Frontal cortex (tissue), 4 donors: ENCODE results near the gene RXRA. TPM values are rescaled to one million over a fixed set of nuclear protein-coding genes. Genes with fewer than 3 reads are reported as not detected.
A peak's percentile ranks its signal among the peaks of the same experiment; 100 is the strongest.
"Not testable (repeated sequence)": the region's sequence is repeated elsewhere in the genome, so short reads cannot be mapped to it uniquely, and the experiment has no call there.

ENCODE experiments used
- DNase-seq, 2 donors: peaks; one replicate each; pipeline ENCODE4 v3.0.0; 2012; ENCODE audit warnings: low spot score in 2 of 2
- FAIRE-seq: peaks from 2 replicates; lab custom pipeline; 2012; peaks lifted over from hg19 to GRCh38; lab: Jason Lieb, UNC
- total RNA-seq: library from RNA; depleted of rRNA; stranded (reverse); fragments of >200 nt; gene quantifications from one replicate; pipeline ENCODE4 v1.2.3, GENCODE V29; 2014
- donor health status: control.
- donor health status: control.
- donor health status: control.

RXRA gene
- total RNA-seq, 1 donor from 2014 or later, result 3.7 TPM

GRCh38 chr9:134293031-134293521 lies 33.2 kb upstream of the RXRA start:
- DNase-seq, result no peak
- no peak for FAIRE-seq

DNA sequence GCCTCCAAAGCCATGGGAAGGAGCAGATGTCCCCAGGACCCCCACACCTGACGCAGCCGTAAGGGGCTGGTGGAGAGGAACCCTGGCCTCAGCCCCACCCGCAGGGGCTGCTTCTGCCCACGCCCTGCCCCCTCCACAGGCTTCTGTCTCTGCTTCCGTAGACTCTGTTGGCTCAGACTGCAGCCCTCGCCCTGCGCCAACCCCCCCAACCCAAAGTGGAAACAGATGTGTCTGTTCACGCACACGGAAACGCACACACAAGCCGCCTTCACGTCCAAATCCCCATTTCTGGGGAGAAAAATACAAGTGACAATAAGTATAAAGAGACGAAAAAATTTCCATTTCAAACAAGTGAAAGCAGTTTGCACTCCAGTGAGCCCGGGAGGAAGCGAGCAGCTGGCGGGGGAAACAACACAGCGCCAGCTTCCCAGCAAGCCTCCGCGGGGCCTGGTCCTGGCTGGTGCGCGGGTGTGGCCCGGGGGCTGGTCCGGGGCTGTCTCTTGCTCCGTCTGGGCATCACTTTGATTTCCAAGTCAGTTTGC lies 32.6 kb upstream of the RXRA start:
- no peak for FAIRE-seq

GRCh38 chr9:134294153-134295071 lies 31.8 kb upstream of the RXRA start:
- FAIRE-seq, result no peak

More for the DNA sequence above, 32.6 kb upstream of the RXRA start:
- peak; percentile 69 to 77 for DNase-seq

GRCh38 chr9:134295101-134295745 lies 31.0 kb upstream of the RXRA start:
- DNase-seq (no peak), FAIRE-seq (no peak)

More at GRCh38 chr9:134294153-134295071, 31.8 kb upstream of the RXRA start:
- no peak for DNase-seq

DNA sequence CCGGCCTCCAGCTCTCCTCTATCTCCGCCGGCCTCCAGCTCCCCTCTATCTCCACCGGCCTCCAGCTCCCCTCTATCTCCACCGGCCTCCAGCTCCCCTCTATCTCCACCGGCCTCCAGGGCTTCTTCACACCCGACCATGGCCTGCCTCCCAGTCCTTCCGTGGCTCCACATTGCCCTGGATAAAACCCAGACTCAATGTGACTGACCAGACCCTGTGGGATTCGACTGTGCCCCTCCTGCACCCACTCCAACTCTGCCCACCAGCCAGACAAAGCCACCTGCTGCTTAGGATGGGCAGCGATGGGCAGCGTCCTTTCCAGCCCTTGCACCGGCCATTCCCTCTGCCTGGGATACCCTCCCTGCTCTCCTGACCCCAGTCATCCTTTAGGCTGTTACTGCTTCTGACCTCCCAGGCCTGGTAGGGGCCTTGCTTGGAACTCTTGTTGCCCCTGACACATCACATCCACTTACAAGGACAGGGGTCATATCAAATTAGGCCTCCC lies 30.5 kb upstream of the RXRA start:
- FAIRE-seq (no peak), DNase-seq (no peak)

DNA sequence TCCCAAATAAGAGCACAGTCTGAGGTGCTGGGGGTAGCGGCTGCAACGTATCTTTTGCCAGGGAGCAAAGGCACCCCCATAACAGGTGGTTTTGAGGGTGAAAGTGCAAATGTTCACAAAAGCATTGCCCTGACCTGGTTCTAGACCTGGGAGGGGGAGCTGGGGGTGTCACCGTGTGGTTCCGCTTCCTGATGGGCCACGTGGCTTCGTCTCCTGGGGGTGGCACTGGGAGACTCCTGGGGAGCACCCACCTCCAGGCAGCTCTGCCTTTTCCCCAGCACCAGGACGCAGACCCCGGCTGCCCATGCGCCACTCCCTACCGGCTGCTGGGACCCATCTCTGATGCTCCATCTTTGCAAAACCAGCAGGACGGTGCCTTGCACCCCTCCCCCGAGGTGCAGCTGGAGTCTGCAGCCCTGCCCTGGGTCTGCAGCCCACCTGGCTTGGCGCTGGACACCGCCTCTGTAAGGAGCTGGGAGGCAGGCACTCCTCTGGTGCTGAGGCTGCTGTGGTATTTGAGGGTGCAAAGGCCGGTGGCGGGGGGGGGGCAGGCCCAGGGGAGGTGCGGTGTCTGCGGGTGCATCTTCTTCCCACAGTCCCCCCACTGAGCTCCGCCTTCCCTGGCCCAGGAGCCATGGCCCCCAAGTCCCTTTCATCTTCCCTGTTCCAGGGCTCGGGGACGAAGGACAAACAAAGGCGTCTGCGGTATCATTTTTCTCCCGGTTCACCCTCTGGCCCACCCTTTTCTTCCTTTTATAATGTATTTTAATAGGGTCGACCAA lies 29.8 kb upstream of the RXRA start:
- DNase-seq (no peak), FAIRE-seq (no peak)

DNA sequence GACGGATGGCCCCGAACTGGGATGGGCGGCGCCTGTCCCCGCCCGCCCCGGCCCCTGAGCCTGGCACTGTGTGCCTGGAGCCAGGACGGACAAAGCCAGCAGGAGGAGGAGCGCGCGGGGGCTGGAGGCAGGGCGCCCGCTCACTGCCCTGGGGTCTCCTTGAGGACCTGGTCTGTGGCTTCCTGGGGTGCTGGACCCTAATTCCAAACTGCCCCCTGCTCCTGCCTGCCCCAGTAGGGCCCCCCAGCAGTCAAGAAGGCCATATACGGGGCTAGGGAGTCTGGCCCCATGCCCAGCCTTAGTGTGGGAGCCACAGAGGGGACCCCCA lies 29.2 kb upstream of the RXRA start:
- DNase-seq (no peak), FAIRE-seq (no peak)

DNA sequence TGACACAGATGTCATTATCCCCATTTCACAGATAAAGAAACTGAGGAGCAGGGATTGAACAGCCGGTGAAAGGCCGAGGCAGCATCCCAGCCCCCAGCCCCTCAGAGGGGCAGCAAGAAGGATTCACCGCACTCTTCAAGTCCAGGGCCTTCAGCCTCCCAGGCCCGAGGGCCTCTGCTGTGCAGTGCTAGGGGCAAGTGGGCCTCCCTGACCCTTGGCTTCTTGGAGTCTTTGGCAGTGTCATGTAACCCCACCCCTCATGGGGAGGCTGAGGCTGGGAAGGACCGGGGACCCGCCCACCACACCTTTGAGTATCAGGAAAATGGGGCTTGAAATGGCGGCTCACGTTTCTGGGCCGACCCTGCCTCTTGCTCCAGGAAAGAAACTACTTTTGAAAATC lies 28.7 kb upstream of the RXRA start:
- FAIRE-seq, result no peak
- DNase-seq, result no peak

GRCh38 chr9:134298000-134298399 lies 28.3 kb upstream of the RXRA start:
- FAIRE-seq, result no peak
- DNase-seq, result no peak

DNA sequence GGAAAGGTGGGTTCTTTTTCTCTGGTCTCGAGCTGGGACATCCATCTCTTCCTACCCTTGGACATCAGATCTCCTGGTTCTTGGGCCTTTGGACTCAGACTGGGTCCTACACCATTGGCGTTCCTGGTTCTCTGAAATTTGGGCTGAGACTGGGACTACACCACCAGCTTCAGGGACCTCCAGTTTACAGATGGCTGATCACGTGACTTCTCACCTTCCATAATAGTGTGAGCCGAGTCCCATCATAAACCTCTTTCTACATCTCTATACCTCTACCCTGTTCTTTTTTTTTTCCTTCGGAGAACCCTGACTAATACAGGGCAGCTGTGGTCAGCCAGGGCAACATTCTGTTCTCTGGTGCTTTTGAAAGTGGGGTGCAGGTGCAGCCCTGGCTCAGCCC lies 27.2 kb upstream of the RXRA start:
- FAIRE-seq, result no peak
- DNase-seq, result no peak

GRCh38 chr9:134299883-134300282 lies 26.4 kb upstream of the RXRA start:
- no peak for DNase-seq
- no peak for FAIRE-seq

DNA sequence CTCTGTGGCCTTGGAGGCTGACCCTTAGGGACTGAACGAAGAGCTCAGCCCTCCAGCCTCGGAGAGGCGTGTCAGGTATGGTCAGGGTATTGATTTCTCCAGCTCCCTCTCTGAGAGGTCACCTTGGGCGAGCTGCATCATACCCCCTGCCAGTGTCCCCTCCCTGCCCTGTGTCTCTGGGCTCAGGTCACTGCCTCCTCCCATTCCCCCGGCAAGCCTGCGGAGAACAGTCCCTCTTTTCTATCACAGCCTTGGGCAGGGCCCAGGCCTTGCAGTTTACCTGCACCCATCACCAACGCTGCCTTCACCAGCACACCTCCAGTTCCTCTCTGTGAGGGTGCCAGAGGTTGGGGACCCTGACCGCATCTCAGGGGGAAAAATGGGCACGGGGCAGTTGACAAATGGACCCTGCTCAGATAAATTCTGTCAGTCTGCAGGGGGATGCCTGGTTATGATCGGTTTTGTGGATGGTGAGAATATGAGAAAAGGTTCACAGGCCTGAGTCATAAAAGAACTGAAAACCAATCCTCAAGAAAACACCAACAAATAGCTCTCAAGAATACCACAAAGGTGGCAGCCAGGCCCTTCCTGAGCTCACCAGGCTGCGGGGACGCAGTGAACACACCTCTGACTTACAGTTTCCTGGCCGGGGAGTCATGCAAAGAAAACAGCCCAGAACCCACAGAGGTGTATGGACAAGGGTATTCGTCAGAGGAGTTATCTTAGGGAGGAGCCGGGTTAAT lies 24.7 kb upstream of the RXRA start:
- no peak for DNase-seq
- no peak for FAIRE-seq

DNA sequence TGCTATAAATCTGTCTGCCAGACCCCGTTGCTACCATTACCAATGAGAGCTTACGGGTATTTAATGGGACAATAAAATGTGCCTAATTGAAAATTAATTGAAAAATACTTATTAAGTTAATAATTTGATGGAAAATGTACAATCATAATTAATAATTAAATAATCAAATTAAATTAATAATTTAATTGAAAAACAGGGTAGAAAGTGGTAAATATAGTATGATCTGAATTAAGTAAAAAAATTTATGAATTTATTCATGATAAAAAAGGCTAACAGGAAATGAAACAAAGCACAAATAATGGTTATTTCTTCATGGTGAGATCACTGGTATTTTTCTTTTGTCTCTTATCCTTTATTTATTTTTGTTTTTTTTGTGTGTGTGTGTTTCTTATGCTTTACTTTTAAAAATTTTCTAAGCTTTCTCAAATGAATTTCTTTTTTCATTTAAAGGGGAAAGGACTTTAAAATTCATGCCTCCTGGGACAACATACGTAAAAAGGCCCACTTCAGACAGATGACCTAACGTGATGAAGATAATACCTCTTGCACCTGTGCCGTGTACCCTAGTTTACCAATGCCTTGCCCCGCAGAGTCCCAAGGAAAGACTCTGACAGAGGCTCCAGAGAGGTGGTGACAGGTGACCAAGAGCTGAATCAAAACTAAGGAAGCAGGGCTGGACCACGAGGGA lies 24.0 kb upstream of the RXRA start:
- DNase-seq, result no peak
- FAIRE-seq, result peak; percentile 87

DNA sequence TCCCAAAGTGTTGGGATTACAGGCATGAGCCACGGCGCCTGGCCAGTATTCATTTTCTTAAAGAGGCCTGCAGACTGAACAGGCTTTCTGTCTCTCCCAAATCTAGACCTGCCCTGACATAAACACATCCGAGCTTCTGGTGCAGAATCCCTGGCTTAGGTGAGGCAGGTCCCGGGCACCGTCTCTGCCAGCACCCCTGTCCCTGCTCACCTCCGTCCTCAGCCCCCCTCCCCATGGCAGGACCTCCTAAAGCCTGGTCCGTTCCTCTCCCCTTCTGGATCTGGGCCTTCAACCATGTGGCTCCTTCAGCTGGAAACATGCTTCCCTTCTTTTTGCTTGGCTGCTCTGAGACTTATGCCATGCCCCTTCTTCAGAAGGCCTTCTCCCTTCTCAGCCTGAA lies 22.7 kb upstream of the RXRA start:
- FAIRE-seq (no peak), DNase-seq (no peak)

DNA sequence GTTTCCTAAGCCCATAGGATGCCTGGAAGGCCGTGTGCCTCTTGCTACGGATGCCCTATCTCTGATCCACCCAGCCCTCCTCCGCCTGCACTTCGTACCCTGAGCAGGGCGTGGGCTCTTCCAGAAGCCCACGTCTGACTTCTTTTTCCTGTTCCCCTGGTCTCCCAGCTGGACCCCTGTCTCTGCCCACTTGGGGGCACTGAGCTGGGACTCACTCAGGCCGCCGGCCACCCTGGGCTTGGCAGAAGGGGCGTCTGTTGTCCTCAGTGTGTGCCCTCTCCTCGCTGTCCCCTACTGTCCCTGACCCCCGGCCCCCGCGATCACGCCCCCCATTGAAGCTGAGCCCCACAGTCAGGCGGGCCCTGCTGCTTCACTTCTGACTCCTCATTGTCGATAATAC lies 22.0 kb upstream of the RXRA start:
- FAIRE-seq, result no peak
- DNase-seq, result no peak

GRCh38 chr9:134304690-134305089 lies 21.6 kb upstream of the RXRA start:
- FAIRE-seq, result no peak
- no peak for DNase-seq

DNA sequence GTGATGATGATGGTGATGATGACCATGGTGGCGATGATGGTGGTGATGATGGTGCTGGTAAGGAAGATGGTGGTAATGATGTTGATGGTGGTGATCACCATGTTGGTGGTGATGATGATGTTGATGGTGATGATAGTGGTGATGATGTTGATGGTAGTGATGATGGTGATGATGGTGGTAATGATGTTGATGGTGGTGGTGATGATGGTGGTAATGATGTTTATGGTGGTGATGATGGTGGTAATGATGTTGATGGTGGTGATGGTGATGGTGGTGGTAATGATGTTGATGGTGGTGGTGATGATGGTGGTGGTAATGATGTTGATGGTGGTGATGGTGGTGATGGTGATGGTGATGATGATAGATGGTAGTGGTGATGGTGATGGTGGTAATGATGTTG lies 20.7 kb upstream of the RXRA start:
- no peak for DNase-seq
- no peak for FAIRE-seq

DNA sequence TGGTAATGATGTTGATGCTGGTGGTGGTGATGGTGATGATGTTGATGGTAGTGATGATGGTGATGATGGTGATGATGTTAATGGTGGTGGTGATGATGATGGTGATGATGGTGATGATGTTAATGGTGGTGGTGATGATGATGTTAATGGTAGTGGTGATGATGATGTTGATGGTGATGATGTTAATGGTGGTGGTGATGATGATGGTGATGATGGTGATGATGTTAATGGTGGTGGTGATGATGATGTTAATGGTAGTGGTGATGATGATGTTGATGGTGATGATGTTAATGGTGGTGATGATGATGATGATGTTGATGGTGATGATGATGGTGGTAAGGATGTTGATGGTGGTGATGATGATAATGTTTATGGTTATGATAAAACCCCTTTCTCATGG lies 20.2 kb upstream of the RXRA start:
- DNase-seq, FAIRE-seq: not testable (repeated sequence)
